IPS-11a (cell line): ENCODE data around the gene EP400.

Experiments used
- H3K4me3 ChIP-seq: one replicate; pipeline ENCODE4 v1.5.1; 2013; ENCODE audit warnings: low read depth, low read length, control low read depth

EP400 gene

GRCh38 chr12:131912518-131913274, 37.0 kb upstream of the EP400 start:
- no peak overlapping the region for H3K4me3 ChIP-seq

- H3K4me3 ChIP-seq: no peak overlapping the region
Measured at GRCh38 chr12:131913666-131914065, 36.1 kb upstream of the EP400 start.

GRCh38 chr12:131914179-131914702, 35.5 kb upstream of the EP400 start:
- H3K4me3 ChIP-seq: no peak overlapping the region

- no peak overlapping the region for H3K4me3 ChIP-seq
Measured at GRCh38 chr12:131915000-131915689, 34.6 kb upstream of the EP400 start.

- H3K4me3 ChIP-seq: no peak overlapping the region
Measured at GRCh38 chr12:131915823-131916222, 33.9 kb upstream of the EP400 start.

- no peak overlapping the region for H3K4me3 ChIP-seq
Measured at GRCh38 chr12:131916306-131917138, 33.2 kb upstream of the EP400 start.

GRCh38 chr12:131917139-131917710, 32.5 kb upstream of the EP400 start:
- no peak overlapping the region for H3K4me3 ChIP-seq

- no peak overlapping the region for H3K4me3 ChIP-seq
Measured at GRCh38 chr12:131917711-131918306, 31.9 kb upstream of the EP400 start.

GRCh38 chr12:131918311-131919050, 31.3 kb upstream of the EP400 start:
- H3K4me3 ChIP-seq: no peak overlapping the region

- H3K4me3 ChIP-seq: no peak overlapping the region
Measured at GRCh38 chr12:131919051-131919347, 30.7 kb upstream of the EP400 start.

- no peak overlapping the region for H3K4me3 ChIP-seq
Measured at GRCh38 chr12:131919366-131920156, 30.2 kb upstream of the EP400 start.

GRCh38 chr12:131920157-131920508, 29.6 kb upstream of the EP400 start:
- no peak overlapping the region for H3K4me3 ChIP-seq

- H3K4me3 ChIP-seq: no peak overlapping the region
Measured at GRCh38 chr12:131920902-131921840, 28.6 kb upstream of the EP400 start.

- no peak overlapping the region for H3K4me3 ChIP-seq
Measured at GRCh38 chr12:131921866-131922769, 27.6 kb upstream of the EP400 start.

GRCh38 chr12:131922772-131923171, 27.0 kb upstream of the EP400 start:
- no peak overlapping the region for H3K4me3 ChIP-seq

GRCh38 chr12:131923260-131923659, 26.5 kb upstream of the EP400 start:
- H3K4me3 ChIP-seq: no peak overlapping the region
